Stimulated activated effector memory CD8-positive, alpha-beta T cell treated with anti-CD3 and anti-CD28 coated beads, Interleukin-12 subunit alpha, Interleukin-12 subunit beta, amount 100 ng/mL, for 72 hours (primary cell): ENCODE results near the gene RNF123.
A peak's percentile ranks its signal among the peaks of the same experiment; 100 is the strongest.

Source experiments
- ATAC-seq: fragments of 150-1000 bp; cut with Tn5 transposase; 2 replicates; pipeline ENCODE4 v1.10.0; 2021
- DNase-seq, 2 donors: peaks; one replicate each; pipeline ENCODE4 v3.0.0; 2021 to 2022; ENCODE audit warnings: low spot score in 2 of 2
- H3K27ac Mint-ChIP-seq: one replicate; pipeline ENCODE4 v1.8.0; 2022; ENCODE audit warnings: mild to moderate bottlenecking, mixed read lengths
- H3K36me3 Mint-ChIP-seq: one replicate; pipeline ENCODE4 v1.8.0; 2022; ENCODE audit warnings: mild to moderate bottlenecking, mixed read lengths
- H3K4me1 Mint-ChIP-seq: one replicate; pipeline ENCODE4 v1.8.0; 2022; ENCODE audit warnings: mixed read lengths
- H3K4me3 Mint-ChIP-seq: one replicate; pipeline ENCODE4 v1.8.0; 2022; ENCODE audit warnings: mild to moderate bottlenecking, mixed read lengths
- H3K9me3 Mint-ChIP-seq: one replicate; pipeline ENCODE4 v1.8.0; 2022; ENCODE audit warnings: mixed read lengths

Gene RNF123

GRCh38 chr3:49654176-49654825 is 35.1 kb upstream of the RNF123 start:
- Mint-ChIP-seq H3K9me3 (no peaks in the 10 kb centered on the region), H3K27ac (no peak overlapping the region), H3K4me1 (peaks cover 5% of the 10 kb centered on the region), H3K4me3 (no peak overlapping the region), H3K36me3 (no peaks in the 10 kb centered on the region)
- DNase-seq (no peak), ATAC-seq (no peak)

GRCh38 chr3:49654955-49655556 is 34.3 kb upstream of the RNF123 start:
- no peak for ATAC-seq
- peaks cover 5% of the 10 kb centered on the region for H3K4me1 Mint-ChIP-seq
- H3K36me3 Mint-ChIP-seq, result no peaks in the 10 kb centered on the region
- DNase-seq, result no peak
- no peak overlapping the region for H3K27ac Mint-ChIP-seq
- H3K4me3 Mint-ChIP-seq, result no peak overlapping the region
- no peaks in the 10 kb centered on the region for H3K9me3 Mint-ChIP-seq

GRCh38 chr3:49655731-49656285 is 33.5 kb upstream of the RNF123 start:
- H3K9me3 Mint-ChIP-seq, result no peaks in the 10 kb centered on the region
- ATAC-seq, result no peak

GRCh38 chr3:49656541-49657112 is 32.7 kb upstream of the RNF123 start:
- DNase-seq, result no peak
- Mint-ChIP-seq H3K27ac (no peak overlapping the region), H3K36me3 (no peaks in the 10 kb centered on the region), H3K9me3 (no peaks in the 10 kb centered on the region), H3K4me1 (peaks cover 5% of the 10 kb centered on the region), H3K4me3 (no peak overlapping the region)
- ATAC-seq, result no peak

More at GRCh38 chr3:49655731-49656285, 33.5 kb upstream of the RNF123 start:
- peaks cover 5% of the 10 kb centered on the region for H3K4me1 Mint-ChIP-seq
- H3K27ac Mint-ChIP-seq, result no peak overlapping the region
- no peaks in the 10 kb centered on the region for H3K36me3 Mint-ChIP-seq
- H3K4me3 Mint-ChIP-seq, result no peak overlapping the region
- DNase-seq, result no peak

- ATAC-seq, result no peak
- H3K36me3 Mint-ChIP-seq, result no peaks in the 10 kb centered on the region
- H3K27ac Mint-ChIP-seq, result no peak overlapping the region
- H3K9me3 Mint-ChIP-seq, result no peaks in the 10 kb centered on the region
- H3K4me1 Mint-ChIP-seq, result peaks cover 5% of the 10 kb centered on the region
- H3K4me3 Mint-ChIP-seq, result no peak overlapping the region
- no peak for DNase-seq
Observed at GRCh38 chr3:49657208-49657915, 32.0 kb upstream of the RNF123 start.

GRCh38 chr3:49658711-49659110 is 30.6 kb upstream of the RNF123 start:
- ATAC-seq, result no peak
- no peak overlapping the region for H3K4me3 Mint-ChIP-seq
- no peak overlapping the region for H3K27ac Mint-ChIP-seq

GRCh38 chr3:49659756-49660155 is 29.6 kb upstream of the RNF123 start:
- H3K9me3 Mint-ChIP-seq, result no peaks in the 10 kb centered on the region
- DNase-seq, result no peak
- no peak for ATAC-seq
- H3K4me1 Mint-ChIP-seq, result peaks cover 5% of the 10 kb centered on the region
- no peak overlapping the region for H3K4me3 Mint-ChIP-seq
- no peaks in the 10 kb centered on the region for H3K36me3 Mint-ChIP-seq
- H3K27ac Mint-ChIP-seq, result no peak overlapping the region

More at GRCh38 chr3:49658711-49659110, 30.6 kb upstream of the RNF123 start:
- no peak for DNase-seq
- Mint-ChIP-seq H3K4me1 (peaks cover 5% of the 10 kb centered on the region), H3K9me3 (no peaks in the 10 kb centered on the region), H3K36me3 (no peaks in the 10 kb centered on the region)

GRCh38 chr3:49661281-49661680 is 28.1 kb upstream of the RNF123 start:
- DNase-seq (no peak), ATAC-seq (no peak)
- Mint-ChIP-seq H3K4me3 (no peak overlapping the region), H3K36me3 (no peaks in the 10 kb centered on the region), H3K4me1 (peaks cover 10% of the 10 kb centered on the region), H3K27ac (no peak overlapping the region), H3K9me3 (no peaks in the 10 kb centered on the region)

GRCh38 chr3:49662021-49662420 is 27.3 kb upstream of the RNF123 start:
- Mint-ChIP-seq H3K4me3 (no peak overlapping the region), H3K36me3 (no peaks in the 10 kb centered on the region), H3K9me3 (no peaks in the 10 kb centered on the region), H3K4me1 (peaks cover 6% of the 10 kb centered on the region), H3K27ac (no peak overlapping the region)
- DNase-seq (no peak), ATAC-seq (no peak)

- DNase-seq, result no peak
- Mint-ChIP-seq H3K4me1 (peaks cover 6% of the 10 kb centered on the region), H3K36me3 (no peaks in the 10 kb centered on the region), H3K27ac (no peak overlapping the region), H3K9me3 (no peaks in the 10 kb centered on the region), H3K4me3 (no peak overlapping the region)
- no peak for ATAC-seq
Observed at GRCh38 chr3:49662720-49663413, 26.5 kb upstream of the RNF123 start.

GRCh38 chr3:49663831-49664230 is 25.5 kb upstream of the RNF123 start:
- peaks cover 6% of the 10 kb centered on the region for H3K4me1 Mint-ChIP-seq
- H3K36me3 Mint-ChIP-seq, result no peaks in the 10 kb centered on the region
- no peak overlapping the region for H3K4me3 Mint-ChIP-seq

GRCh38 chr3:49664300-49664699 is 25.1 kb upstream of the RNF123 start:
- Mint-ChIP-seq H3K4me3 (no peak overlapping the region), H3K36me3 (no peaks in the 10 kb centered on the region), H3K9me3 (no peaks in the 10 kb centered on the region), H3K27ac (peak overlapping the region; percentile 65), H3K4me1 (peaks cover 6% of the 10 kb centered on the region)
- ATAC-seq, result no peak
- no peak for DNase-seq

More at GRCh38 chr3:49663831-49664230, 25.5 kb upstream of the RNF123 start:
- Mint-ChIP-seq H3K9me3 (no peaks in the 10 kb centered on the region), H3K27ac (no peak overlapping the region)
- DNase-seq (no peak), ATAC-seq (no peak)

- DNase-seq (no peak), ATAC-seq (no peak)
- Mint-ChIP-seq H3K36me3 (no peaks in the 10 kb centered on the region), H3K4me1 (peaks cover 6% of the 10 kb centered on the region), H3K9me3 (no peaks in the 10 kb centered on the region), H3K27ac (peak overlapping the region; percentile 58), H3K4me3 (no peak overlapping the region)
Observed at GRCh38 chr3:49665822-49666519, 23.4 kb upstream of the RNF123 start.

- Mint-ChIP-seq H3K36me3 (no peaks in the 10 kb centered on the region), H3K9me3 (no peaks in the 10 kb centered on the region), H3K27ac (peak overlapping the region; percentile 58), H3K4me3 (no peak overlapping the region), H3K4me1 (peaks cover 6% of the 10 kb centered on the region)
- ATAC-seq (no peak), DNase-seq (no peak)
Observed at GRCh38 chr3:49666592-49666991, 22.8 kb upstream of the RNF123 start.
